Activated CD8-positive, alpha-beta T cell treated with anti-CD3 and anti-CD28 coated beads for 36 hours (primary cell): ENCODE results near the gene FANCC. TPM values are rescaled to one million over a fixed set of nuclear protein-coding genes. Genes with fewer than 3 reads are reported as not detected.
"Not testable (repeated sequence)": the region's sequence is repeated elsewhere in the genome, so short reads cannot be mapped to it uniquely, and the experiment has no call there.

Experiments used
- ATAC-seq: fragments of 200-7000 bp; cut with Tn5 transposase; one replicate; pipeline ENCODE4 v1.10.0; 2021; ENCODE audit warnings: mild to moderate bottlenecking, moderate library complexity
- CTCF ChIA-PET: fragments of 350-600 bp; sonication (Branson Sonifier 250); formaldehyde crosslinking; loops from one replicate; lab custom pipeline; 2021; ENCODE audit warnings: antibody characterized with exemption; lab: Charles Lee
- POLR2A ChIA-PET: fragments of 350-600 bp; sonication (Branson Sonifier 250); formaldehyde crosslinking; loops from one replicate; lab custom pipeline; 2021; ENCODE audit warnings: antibody characterized with exemption; lab: Charles Lee
- DNase-seq: peaks from one replicate; pipeline ENCODE4 v3.0.0-alpha.2; 2020
- H3K27ac Mint-ChIP-seq: one replicate; pipeline ENCODE4 v1.8.0; 2021; ENCODE audit warnings: mild to moderate bottlenecking, mixed read lengths
- H3K27me3 Mint-ChIP-seq: one replicate; pipeline ENCODE4 v1.8.0; 2021; ENCODE audit warnings: mixed read lengths
- H3K36me3 Mint-ChIP-seq: one replicate; pipeline ENCODE4 v1.8.0; 2021; ENCODE audit warnings: low read depth, mixed read lengths
- H3K4me1 Mint-ChIP-seq: one replicate; pipeline ENCODE4 v1.8.0; 2021; ENCODE audit warnings: low read depth, mixed read lengths
- H3K4me3 Mint-ChIP-seq: one replicate; pipeline ENCODE4 v1.8.0; 2021; ENCODE audit warnings: mild to moderate bottlenecking, moderate library complexity, mixed read lengths
- H3K9me3 Mint-ChIP-seq: one replicate; pipeline ENCODE4 v1.8.0; 2021; ENCODE audit warnings: mixed read lengths
- intact Hi-C: fragments of 100-400 bp; cut with micrococcal nuclease; formaldehyde crosslinking; loops from one replicate; pipeline ENCODE4 v1.10.0; 2022
- total RNA-seq, 2 experiments: library from RNA; stranded (reverse); gene quantifications; one replicate each; pipeline ENCODE4 v1.2.3, GENCODE V29; 2021
- TF ChIP-seq, protein P1 (sequence below): fragments of 200-600 bp; IDR thresholded peaks from one replicate; pipeline ENCODE4 v1.8.0; 2022; ENCODE audit warnings: antibody characterized with exemption, mild to moderate bottlenecking

Gene FANCC
- total RNA-seq, 2 experiments from 2014 or later = 11.5 to 12.4 TPM

DNA sequence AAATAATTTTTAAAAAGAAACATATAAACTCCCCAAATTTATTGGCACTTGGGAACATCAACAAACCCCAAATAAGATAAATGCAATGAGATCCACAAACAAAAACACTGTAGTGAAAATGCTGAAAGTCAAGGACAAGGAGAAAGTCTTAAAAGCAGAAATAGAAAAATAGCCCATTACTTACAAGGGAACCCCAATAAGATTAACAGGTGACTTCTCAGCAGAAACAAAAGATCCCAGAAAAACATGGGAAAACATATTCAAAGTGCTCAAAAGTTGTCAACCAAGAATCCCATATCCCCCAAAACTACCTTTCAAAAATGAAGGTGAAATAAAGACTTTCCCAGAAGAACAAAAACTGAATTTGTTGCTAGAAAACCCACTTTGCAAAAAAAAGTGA lies 40.0 kb downstream of the FANCC start:
- intact Hi-C loops = no loop called here
- POLR2A ChIA-PET = no interaction called here
- TF ChIP-seq, protein P1, sequence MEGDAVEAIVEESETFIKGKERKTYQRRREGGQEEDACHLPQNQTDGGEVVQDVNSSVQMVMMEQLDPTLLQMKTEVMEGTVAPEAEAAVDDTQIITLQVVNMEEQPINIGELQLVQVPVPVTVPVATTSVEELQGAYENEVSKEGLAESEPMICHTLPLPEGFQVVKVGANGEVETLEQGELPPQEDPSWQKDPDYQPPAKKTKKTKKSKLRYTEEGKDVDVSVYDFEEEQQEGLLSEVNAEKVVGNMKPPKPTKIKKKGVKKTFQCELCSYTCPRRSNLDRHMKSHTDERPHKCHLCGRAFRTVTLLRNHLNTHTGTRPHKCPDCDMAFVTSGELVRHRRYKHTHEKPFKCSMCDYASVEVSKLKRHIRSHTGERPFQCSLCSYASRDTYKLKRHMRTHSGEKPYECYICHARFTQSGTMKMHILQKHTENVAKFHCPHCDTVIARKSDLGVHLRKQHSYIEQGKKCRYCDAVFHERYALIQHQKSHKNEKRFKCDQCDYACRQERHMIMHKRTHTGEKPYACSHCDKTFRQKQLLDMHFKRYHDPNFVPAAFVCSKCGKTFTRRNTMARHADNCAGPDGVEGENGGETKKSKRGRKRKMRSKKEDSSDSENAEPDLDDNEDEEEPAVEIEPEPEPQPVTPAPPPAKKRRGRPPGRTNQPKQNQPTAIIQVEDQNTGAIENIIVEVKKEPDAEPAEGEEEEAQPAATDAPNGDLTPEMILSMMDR = no peak
- H3K4me1 Mint-ChIP-seq = peaks cover 13% of the 10 kb centered on the region
- ATAC-seq (no peak), DNase-seq (no peak)
- peaks cover 8% of the 10 kb centered on the region for H3K36me3 Mint-ChIP-seq
- H3K4me3 Mint-ChIP-seq = no peak overlapping the region
- no peak overlapping the region for H3K27ac Mint-ChIP-seq
- CTCF ChIA-PET = no interaction called here
- no peaks in the 10 kb centered on the region for H3K27me3 Mint-ChIP-seq
- peaks cover 15% of the 10 kb centered on the region for H3K9me3 Mint-ChIP-seq

DNA sequence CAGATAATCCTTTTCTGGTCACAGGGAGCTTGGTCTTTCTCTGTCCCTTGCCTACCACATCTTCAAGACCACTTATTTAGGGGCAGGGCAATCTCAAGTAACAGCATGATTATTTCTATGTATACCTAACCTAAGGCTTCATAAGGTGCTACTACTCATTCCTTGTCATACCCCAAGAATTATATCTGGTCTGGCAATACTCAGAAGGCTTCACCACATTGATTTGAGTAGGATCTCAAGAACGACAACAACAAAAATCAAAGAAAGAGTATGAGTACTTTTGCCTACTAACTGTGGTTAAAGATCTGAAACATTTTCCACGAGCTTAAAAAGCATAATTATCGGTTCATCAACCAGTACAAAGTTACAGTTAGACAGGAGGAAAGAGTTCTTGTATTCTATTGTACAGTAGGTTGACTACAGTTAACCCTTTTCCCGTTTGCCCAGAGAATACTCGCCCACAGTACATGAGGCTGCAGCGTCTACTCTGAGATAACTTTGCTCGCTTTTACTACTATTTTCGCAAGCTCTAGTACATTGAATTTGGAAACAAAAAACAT lies 41.0 kb downstream of the FANCC start:
- ChIA-PET CTCF (no interaction called here), POLR2A (interaction anchor here (1.2 kb wide), 1 partner anchor 11 kb away, joined by 3 read pairs; no protein-coding TSS in a partner anchor)
- ATAC-seq (peak; percentile 45), DNase-seq (no peak)
- no peak overlapping the region for H3K27ac Mint-ChIP-seq
- peaks cover 13% of the 10 kb centered on the region for H3K9me3 Mint-ChIP-seq
- TF ChIP-seq, protein P1 = no peak
- H3K4me3 Mint-ChIP-seq = no peak overlapping the region
- intact Hi-C loops = no loop called here
- H3K4me1 Mint-ChIP-seq = peaks cover 13% of the 10 kb centered on the region
- H3K27me3 Mint-ChIP-seq = no peaks in the 10 kb centered on the region
- H3K36me3 Mint-ChIP-seq = peaks cover 8% of the 10 kb centered on the region

DNA sequence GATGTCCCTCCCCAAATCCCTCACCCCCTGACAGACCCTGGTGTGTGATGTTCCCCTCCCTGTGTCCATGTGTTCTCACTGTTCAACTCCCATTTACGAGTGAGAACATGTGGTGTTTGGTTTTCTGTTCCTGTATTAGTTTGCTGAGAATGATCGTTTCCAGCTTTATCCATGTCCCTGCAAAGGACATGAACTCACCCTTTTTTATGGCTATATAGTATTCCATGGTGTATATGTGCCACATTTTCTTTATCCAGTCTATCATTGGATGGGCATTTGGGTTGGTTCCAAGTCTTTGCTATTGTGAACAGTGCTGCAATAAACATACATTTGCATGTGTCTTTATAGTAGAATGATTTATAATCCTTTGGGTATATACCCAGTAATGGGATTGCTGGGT lies 43.3 kb downstream of the FANCC start:
- ATAC-seq, H3K27ac Mint-ChIP-seq, H3K4me3 Mint-ChIP-seq, CTCF ChIA-PET, H3K36me3 Mint-ChIP-seq, H3K27me3 Mint-ChIP-seq, DNase-seq, POLR2A ChIA-PET, intact Hi-C loops, H3K9me3 Mint-ChIP-seq: not testable (repeated sequence)
- H3K4me1 Mint-ChIP-seq = peaks cover 13% of the 10 kb centered on the region

DNA sequence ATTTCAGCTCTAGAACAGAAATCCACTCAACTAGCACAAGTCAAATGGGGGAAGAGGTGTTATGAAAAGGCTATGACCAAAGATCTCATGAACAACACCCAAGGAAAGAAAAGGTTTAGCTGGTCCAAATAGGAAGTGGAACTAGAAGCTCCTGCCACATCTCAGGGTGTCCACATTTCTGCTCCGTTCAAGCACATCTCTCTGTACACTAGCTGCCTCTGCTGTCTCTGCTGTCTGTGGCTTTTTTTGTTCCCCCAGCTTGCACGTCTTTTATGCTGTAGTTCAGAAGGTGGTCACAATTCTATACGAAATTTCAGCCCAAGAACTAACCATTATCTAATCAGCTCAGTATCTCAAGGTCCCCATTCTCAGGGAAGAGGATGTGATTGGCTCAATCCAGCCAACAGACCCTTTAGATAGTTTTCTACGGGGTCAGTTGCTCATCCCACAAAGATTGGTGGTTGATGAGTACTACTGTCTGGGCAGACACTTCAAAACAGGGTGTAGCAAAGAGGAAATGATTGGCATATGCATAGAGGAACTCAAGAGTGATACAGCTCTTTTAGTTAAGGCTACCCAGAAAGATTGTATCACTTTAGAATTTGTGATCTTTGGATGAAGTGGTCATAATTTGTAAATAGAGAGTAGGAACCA lies 44.0 kb downstream of the FANCC start:
- peaks cover 13% of the 10 kb centered on the region for H3K4me1 Mint-ChIP-seq
- ChIA-PET POLR2A (interaction anchor here (1.3 kb wide), 1 partner anchor 733 kb away, joined by 4 read pairs; no protein-coding TSS in a partner anchor), CTCF (interaction anchor here (1.0 kb wide), 1 partner anchor 62 kb away, joined by 3 read pairs; no protein-coding TSS in a partner anchor)
- H3K27ac Mint-ChIP-seq = no peak overlapping the region
- TF ChIP-seq, protein P1 = no peak
- H3K4me3 Mint-ChIP-seq = no peak overlapping the region
- H3K27me3 Mint-ChIP-seq = no peaks in the 10 kb centered on the region
- no peak for DNase-seq
- no peaks in the 10 kb centered on the region for H3K9me3 Mint-ChIP-seq
- peaks cover 1% of the 10 kb centered on the region for H3K36me3 Mint-ChIP-seq
- peak; percentile 51 for ATAC-seq
- intact Hi-C loops = no loop called here

- intact Hi-C loops = no loop called here
- H3K27me3 Mint-ChIP-seq = no peaks in the 10 kb centered on the region
- CTCF ChIA-PET = interaction anchor here (1.0 to 1.6 kb wide), 2 partner anchors 63 to 104 kb away, joined by 3 to 7 read pairs; no protein-coding TSS in a partner anchor
Measured at GRCh38 chr9:95272830-95273229, 44.7 kb downstream of the FANCC start.

More at GRCh38 chr9:95272830-95273229, 44.7 kb downstream of the FANCC start:
- TF ChIP-seq, protein P1 = no peak
- no peak for DNase-seq
- no peak overlapping the region for H3K27ac Mint-ChIP-seq
- POLR2A ChIA-PET = interaction anchor here (1.3 kb wide), 1 partner anchor 734 kb away, joined by 4 read pairs; no protein-coding TSS in a partner anchor
- H3K4me1 Mint-ChIP-seq = peaks cover 16% of the 10 kb centered on the region
- no peak for ATAC-seq
- peaks cover 1% of the 10 kb centered on the region for H3K36me3 Mint-ChIP-seq
- no peak overlapping the region for H3K4me3 Mint-ChIP-seq
- no peaks in the 10 kb centered on the region for H3K9me3 Mint-ChIP-seq
